Muscle of arm (tissue), 12 donors: ENCODE data around the gene ZNF606. TPM values are rescaled to one million over a fixed set of nuclear protein-coding genes. Genes with fewer than 3 reads are reported as not detected.

Experiments used
- DNase-seq: peaks from one replicate; pipeline ENCODE4 v3.0.0-alpha.2; 2013
- polyA plus RNA-seq, 12 donors: library from polyadenylated mRNA; unstranded; fragments of 120-200 nt; gene quantifications; one replicate each; pipeline ENCODE4 v1.2.1, GENCODE V29; 2013; ENCODE audit not compliant: insufficient read length in 12 of 12

The ZNF606 gene
- polyA plus RNA-seq, 12 donors = 10.5 to 27.5 (median 13.2) TPM; not detected in 1

DNA sequence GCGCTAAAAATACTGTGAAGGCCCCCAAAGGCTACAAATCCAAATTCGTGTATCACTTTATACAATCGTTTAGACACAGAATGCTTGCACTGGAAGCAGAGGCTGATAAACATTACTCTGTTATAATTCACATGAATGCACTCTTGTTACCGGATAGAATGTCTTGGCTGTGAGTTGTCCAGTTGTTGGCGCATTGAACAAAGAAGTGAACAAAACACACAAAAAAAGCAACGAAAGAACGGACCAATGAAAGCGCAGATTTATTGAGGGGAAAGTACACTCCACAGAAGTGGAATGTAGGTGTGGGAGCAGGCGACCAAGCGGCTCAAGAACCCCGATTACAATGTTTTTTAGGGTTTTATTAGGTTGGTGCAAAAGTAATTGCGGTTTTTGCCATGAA lies 66.9 kb downstream of the ZNF606 start:
- DNase-seq = no peak

- DNase-seq = peak; percentile 83
Measured at GRCh38 chr19:57934820-57935665, 67.6 kb downstream of the ZNF606 start, which contains the start of gene ZNF418. TSS of gene ZNF418 (minus strand) at chr19:57935402. CDS start at chr19:57933822, 1,580 bp downstream.

DNA sequence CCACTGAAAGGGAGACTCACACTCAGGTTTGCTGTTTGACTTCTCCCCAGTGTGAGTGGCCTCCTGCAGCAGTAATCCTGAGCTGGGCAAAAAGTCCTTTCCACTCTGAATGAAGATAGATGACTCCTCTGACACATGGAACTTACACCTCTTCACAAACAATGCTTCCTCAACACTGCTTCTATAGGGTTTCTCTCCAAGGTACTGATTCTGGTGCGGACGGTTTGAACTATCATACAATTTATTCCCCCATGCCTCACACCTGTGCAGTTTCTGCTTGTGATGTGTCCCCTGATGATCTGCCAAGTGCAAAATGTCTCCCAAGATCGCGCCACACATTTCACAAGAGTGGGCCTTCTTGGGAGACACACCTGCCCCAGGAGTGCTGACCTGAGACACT lies 75.0 kb downstream of the ZNF606 start:
- no peak for DNase-seq

Other genes starting within 250 kb of the ZNF606 start
- gene ZNF586, start 233.1 kb downstream of the ZNF606 start, polyA plus RNA-seq = 10 to 100 TPM in 10 of 12 donors, 1 to 10 TPM in 1, not detected in 1; 6.6 to 18.6 (median 12.9) TPM
- 10 to 100 TPM in 1 of 12 donors, 1 to 10 TPM in 9, not detected in 2; 2.1 to 12.9 (median 5.6) TPM for gene ZNF552, start 187.9 kb downstream of the ZNF606 start, polyA plus RNA-seq
- gene ZNF587B, start 172.5 kb downstream of the ZNF606 start, polyA plus RNA-seq = 10 to 100 TPM in 1 of 12 donors, 1 to 10 TPM in 9, not detected in 2; 3.5 to 11.1 (median 6.0) TPM
- gene ZNF587, start 153.0 kb downstream of the ZNF606 start, polyA plus RNA-seq = 10 to 100 TPM in 11 of 12 donors, not detected in 1; 11.3 to 32.1 (median 19.0) TPM
- gene ZNF814, start 113.8 kb downstream of the ZNF606 start, polyA plus RNA-seq = 10 to 100 TPM in 11 of 12 donors, not detected in 1; 17.0 to 56.5 (median 27.9) TPM
- 10 to 100 TPM in 8 of 12 donors, 1 to 10 TPM in 3, not detected in 1; 3.6 to 27.5 (median 12.9) TPM for gene ZNF417, start 86.2 kb downstream of the ZNF606 start, polyA plus RNA-seq
- gene ZNF418, start 67.4 kb downstream of the ZNF606 start, polyA plus RNA-seq = 10 to 100 TPM in 5 of 12 donors, 1 to 10 TPM in 6, not detected in 1; 6.8 to 18.9 (median 9.9) TPM
- 1 to 10 TPM in 10 of 12 donors, not detected in 2; 5.0 to 9.3 (median 6.8) TPM for gene ZNF256, start 55.1 kb downstream of the ZNF606 start, polyA plus RNA-seq
- gene C19orf18, start 28.3 kb downstream of the ZNF606 start, polyA plus RNA-seq = 1 to 10 TPM in 7 of 12 donors, under 1 TPM in 3, not detected in 2; 0.48 to 3.7 (median 1.3) TPM
- gene ZSCAN1, start 31.2 kb upstream of the ZNF606 start, polyA plus RNA-seq = 1 to 10 TPM in 2 of 12 donors, under 1 TPM in 8, not detected in 2; 0.43 to 2.0 (median 0.68) TPM
- gene ZNF135, start 56.5 kb upstream of the ZNF606 start, polyA plus RNA-seq = 10 to 100 TPM in 11 of 12 donors, not detected in 1; 10.4 to 29.7 (median 14.2) TPM
- 10 to 100 TPM in 11 of 12 donors, not detected in 1; 47.2 to 70.3 (median 55.2) TPM for gene ZSCAN18, start 95.4 kb upstream of the ZNF606 start, polyA plus RNA-seq
- gene ZNF329, start 148.0 kb upstream of the ZNF606 start, polyA plus RNA-seq = 10 to 100 TPM in 11 of 12 donors, not detected in 1; 10.5 to 14.9 (median 13.2) TPM
- gene ZNF274, start 180.2 kb upstream of the ZNF606 start, polyA plus RNA-seq = 10 to 100 TPM in 4 of 12 donors, 1 to 10 TPM in 7, not detected in 1; 7.6 to 21.2 (median 9.4) TPM
- gene ZNF544, start 226.1 kb upstream of the ZNF606 start, polyA plus RNA-seq = 10 to 100 TPM in 11 of 12 donors, not detected in 1; 13.0 to 24.3 (median 16.1) TPM